GM12878 (cell line): Measurements from ENCODE around the gene MBD2. TPM values are rescaled to one million over a fixed set of nuclear protein-coding genes. Genes with fewer than 3 reads are reported as not detected.

ENCODE experiments used
- ATF2 ChIP-seq: IDR thresholded peaks from 2 replicates; pipeline ENCODE4 v1.6.1; 2012; ENCODE audit warnings: low read length, inconsistent platforms
- CHD4 ChIP-seq: fragments of 200-600 bp; sonication (generic); IDR thresholded peaks from 2 replicates; pipeline ENCODE4 v1.6.1; 2016; ENCODE audit warnings: mild to moderate bottlenecking
- CREB1 ChIP-seq: IDR thresholded peaks from 2 replicates; pipeline ENCODE4 v1.6.1; 2012; ENCODE audit warnings: low read depth, mild to moderate bottlenecking, inconsistent platforms
- CREM ChIP-seq: IDR thresholded peaks from 2 replicates; pipeline ENCODE4 v1.6.1; 2014; ENCODE audit warnings: antibody characterized with exemption, low read depth
- DPF2 ChIP-seq: fragments of 450-650 bp; IDR thresholded peaks from 2 replicates; pipeline ENCODE4 v1.6.1; 2017; ENCODE audit warnings: mild to moderate bottlenecking
- FOXM1 ChIP-seq: IDR thresholded peaks from 2 replicates; pipeline ENCODE4 v1.6.1; 2012; ENCODE audit warnings: low read depth, mild to moderate bottlenecking, inconsistent platforms, low read length, moderate library complexity
- HCFC1 ChIP-seq: fragments of 150-350 bp; IDR thresholded peaks from 2 replicates; pipeline ENCODE4 v1.6.1; 2014; ENCODE audit warnings: low read length
- IKZF1 ChIP-seq: fragments of 450-650 bp; conservative IDR thresholded peaks from 2 replicates; pipeline ENCODE4 v1.6.1; 2017; ENCODE audit warnings: antibody characterized with exemption, mild to moderate bottlenecking
- IKZF2 ChIP-seq, 2 experiments: fragments of 450-650 bp; IDR thresholded peaks; 2 replicates each; pipeline ENCODE4 v1.6.1; 2017; ENCODE audit warnings: mild to moderate bottlenecking in 2 of 2, moderate library complexity in 2 of 2
- IRF4 ChIP-seq: IDR thresholded peaks from 2 replicates; pipeline ENCODE4 v1.6.1; 2011; ENCODE audit warnings: low read depth, low read length
- MAX ChIP-seq: IDR thresholded peaks from 2 replicates; pipeline ENCODE4 v1.6.1; 2012; ENCODE audit warnings: low read depth, low read length, improper control_type of control experiment
- MTA3 ChIP-seq: IDR thresholded peaks from 2 replicates; pipeline ENCODE4 v1.6.1; 2012; ENCODE audit warnings: low read length, inconsistent platforms, borderline replicate concordance
- MYB ChIP-seq: fragments of 150-350 bp; IDR thresholded peaks from 2 replicates; pipeline ENCODE4 v1.6.1; 2014; ENCODE audit warnings: mild to moderate bottlenecking, low read depth, low read length, borderline replicate concordance
- MYC ChIP-seq: IDR thresholded peaks from 2 replicates; pipeline ENCODE4 v1.6.1; 2011; ENCODE audit warnings: mild to moderate bottlenecking, low read length, moderate library complexity, inconsistent platforms; ENCODE audit not compliant: insufficient read depth, insufficient replicate concordance, insufficient read length, severe bottlenecking
- NBN ChIP-seq: fragments of 450-650 bp; IDR thresholded peaks from 2 replicates; pipeline ENCODE4 v1.6.1; 2016
- NFIC ChIP-seq: IDR thresholded peaks from 2 replicates; pipeline ENCODE4 v1.6.1; 2012; ENCODE audit warnings: low read depth, mild to moderate bottlenecking, inconsistent platforms, low read length, moderate library complexity
- PKNOX1 ChIP-seq: fragments of 450-650 bp; IDR thresholded peaks from 2 replicates; pipeline ENCODE4 v1.6.1; 2016; ENCODE audit warnings: mild to moderate bottlenecking
- PML ChIP-seq: IDR thresholded peaks from 2 replicates; pipeline ENCODE4 v1.6.1; 2012; ENCODE audit warnings: low read length, inconsistent platforms
- RAD21 ChIP-seq: IDR thresholded peaks from 2 replicates; pipeline ENCODE4 v1.6.1; 2011; ENCODE audit warnings: mild to moderate bottlenecking, low read depth, low read length, moderate library complexity; ENCODE audit not compliant: insufficient read depth
- RUNX3 ChIP-seq: IDR thresholded peaks from 2 replicates; pipeline ENCODE4 v1.6.1; 2012; ENCODE audit warnings: low read length, inconsistent platforms
- TCF12 ChIP-seq: IDR thresholded peaks from 2 replicates; pipeline ENCODE4 v1.6.1; 2011; ENCODE audit warnings: low read depth, mild to moderate bottlenecking, low read length
- TCF7 ChIP-seq: IDR thresholded peaks from 2 replicates; pipeline ENCODE4 v1.6.1; 2014; ENCODE audit warnings: antibody characterized with exemption, borderline replicate concordance
- YY1 ChIP-seq: IDR thresholded peaks from 2 replicates; pipeline ENCODE4 v1.6.1; 2011; ENCODE audit warnings: low read depth, mild to moderate bottlenecking, low read length
- ZBTB33 ChIP-seq: fragments of 450-650 bp; IDR thresholded peaks from 2 replicates; pipeline ENCODE4 v1.6.1; 2017; ENCODE audit warnings: mild to moderate bottlenecking
- ZNF687 ChIP-seq: fragments of 450-650 bp; IDR thresholded peaks from 2 replicates; pipeline ENCODE4 v1.6.1; 2017; ENCODE audit warnings: mild to moderate bottlenecking, moderate library complexity
- polyA plus RNA-seq, 11 experiments: library from polyadenylated mRNA; depleted of rRNA in 4 of 11; unstranded in 6 of 11; stranded (reverse) in 5 of 11; fragments of >200 nt; fragmentation: Nextera tagmentation in 4 of 11; fragmentation: Illumina TruSeq in 1 of 11; extraction: Ambion mirVana in 4 of 11; extraction: Trizol in 1 of 11; gene quantifications; 1 replicate in 1 of 11; 2 replicates in 10 of 11; pipeline versions ENCODE4 v1.2.1 to v1.2.3, GENCODE V29; 2011 to 2016; ENCODE audit warnings: inconsistent platforms in 2 of 11, missing spikeins in 2 of 11, low read depth in 1 of 11
- total RNA-seq, 4 experiments: library from RNA; depleted of rRNA in 3 of 4; stranded (reverse); fragments of >200 nt in 3 of 4; fragmentation: Illumina TruSeq in 1 of 4; extraction: Trizol in 1 of 4; gene quantifications; 2 replicates each; pipeline versions ENCODE4 v1.2.1 to v1.2.3, GENCODE V29; 2013 to 2021

MBD2 gene
- total and polyA plus RNA-seq, 10 of the 15 experiments (the other 5 are each of a cell fraction or from before 2014, with no cell fraction given) = 24.1 to 276 (median 57.9) TPM

- TF ChIP-seq ATF2 = peak; percentile 91
- peak; percentile 74 for TF ChIP-seq NBN
- TF ChIP-seq TCF12 = peak; percentile 99
- peak; percentile 80 for TF ChIP-seq PKNOX1
- no peak for TF ChIP-seq ZBTB33
- TF ChIP-seq MYC = no peak
- TF ChIP-seq HCFC1 = no peak
- TF ChIP-seq CREB1 = 0 out of 2 replicates have a peak, but pooled peaks have one; percentile 37
- peak; percentile 98 for TF ChIP-seq RUNX3
- TF ChIP-seq FOXM1 = peak; percentile 94
- peak; percentile 47; the same call in 1 of the 2 replicates for TF ChIP-seq IKZF1
- TF ChIP-seq MYB = peak; percentile 57; the same call in 1 of the 2 replicates
- TF ChIP-seq MAX = no peak
- peak; percentile 37; the same call in 1 of the 2 replicates for TF ChIP-seq TCF7
- TF ChIP-seq YY1 = 0 out of 2 replicates have a peak, but pooled peaks have one; percentile 37
- 0 out of 2 replicates have a peak, but pooled peaks have one; percentile 28 for TF ChIP-seq MTA3
- no peak for TF ChIP-seq CHD4
- TF ChIP-seq IRF4 = peak; percentile 93
- TF ChIP-seq DPF2 = peak; percentile 56; the same call in 1 of the 2 replicates
- TF ChIP-seq IKZF2 (IDR thresholded peaks at IDR 0.05) = peak; percentile 58 to 84; a peak in 3 of 4 replicates
- peak; percentile 34; the same call in 1 of the 2 replicates for TF ChIP-seq ZNF687
- TF ChIP-seq NFIC = peak; percentile 95
- TF ChIP-seq CREM = peak; percentile 80; the same call in 1 of the 2 replicates
- TF ChIP-seq RAD21 = 0 out of 2 replicates have a peak, but pooled peaks have one; percentile 1
- no peak for TF ChIP-seq PML
Observed at GRCh38 chr18:54147439-54147838, 77.0 kb downstream of the MBD2 start (continued).
